SK-N-MC (cell line): ENCODE results near the gene MED6.

ENCODE experiments used
- DNase-seq: peaks from one replicate; pipeline ENCODE4 v3.0.0-alpha.2; 2011; ENCODE audit warnings: low read depth, low spot score
- H3K27ac ChIP-seq: fragments of 200-600 bp; sonication (generic); 2 replicates; pipeline ENCODE4 v1.5.1; 2016; ENCODE audit warnings: mixed run types
- H3K36me3 ChIP-seq: fragments of 200-600 bp; sonication (generic); 2 replicates; pipeline ENCODE4 v1.6.1; 2017; ENCODE audit warnings: antibody characterized with exemption, low read length, mixed read lengths; ENCODE audit not compliant: insufficient read depth
- H3K4me3 ChIP-seq: fragments of 200-600 bp; sonication (generic); 2 replicates; pipeline ENCODE4 v1.5.1; 2016
- H3K9ac ChIP-seq: fragments of 200-600 bp; sonication (generic); 2 replicates; pipeline ENCODE4 v1.8.0; 2017; ENCODE audit warnings: mixed run types, mixed read lengths; ENCODE audit not compliant: insufficient read length
- H3K9me3 ChIP-seq: fragments of 200-600 bp; sonication (generic); 2 replicates; pipeline ENCODE4 v1.6.1; 2017; ENCODE audit warnings: low read depth, mild to moderate bottlenecking, antibody characterized with exemption, low read length, moderate library complexity, mixed read lengths
- EZH2 ChIP-seq: fragments of 200-600 bp; sonication (generic); IDR thresholded peaks from one replicate; pipeline ENCODE4 v1.6.1; 2017; ENCODE audit warnings: antibody characterized with exemption
- FOXP2 ChIP-seq: optimal IDR thresholded peaks from 2 replicates; pipeline ENCODE3; 2011; ENCODE audit warnings: mild to moderate bottlenecking, moderate library complexity; ENCODE audit not compliant: insufficient read depth; ENCODE audit errors: extremely low read length, control extremely low read depth
- POLR2AphosphoS5 ChIP-seq: IDR thresholded peaks from 2 replicates; pipeline ENCODE4 v1.6.1; 2012; ENCODE audit warnings: mild to moderate bottlenecking, low read depth, low read length, borderline replicate concordance

The MED6 gene

DNA sequence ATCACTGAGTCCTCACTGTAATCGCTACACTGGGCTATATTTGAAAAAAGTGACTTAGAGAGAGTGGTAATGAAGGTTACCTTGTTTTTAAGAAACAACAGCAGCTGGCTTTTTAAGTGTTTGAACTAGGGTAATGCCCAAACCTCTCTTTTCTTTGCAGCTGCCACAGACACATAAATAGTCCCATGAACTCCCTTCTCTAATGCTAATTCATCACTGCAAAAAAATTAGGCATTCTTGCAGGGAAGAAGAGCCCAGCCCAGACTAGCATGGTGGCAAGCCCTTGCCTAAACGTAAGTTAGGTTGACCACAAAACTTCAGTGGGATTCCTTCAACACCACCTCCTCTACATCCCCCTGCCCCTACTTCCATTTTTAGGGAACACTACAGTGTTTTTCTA lies 17.9 kb upstream of the MED6 start:
- TF ChIP-seq FOXP2 (no peak), EZH2 (no peak), POLR2AphosphoS5 (no peak)
- no peak for DNase-seq
- Histone ChIP-seq H3K9ac (no peak overlapping the region), H3K9me3 (peaks cover 3% of the 10 kb centered on the region; the same call in 1 of the 2 replicates), H3K36me3 (no peaks in the 10 kb centered on the region), H3K27ac (no peak overlapping the region), H3K4me3 (no peak overlapping the region)

DNA sequence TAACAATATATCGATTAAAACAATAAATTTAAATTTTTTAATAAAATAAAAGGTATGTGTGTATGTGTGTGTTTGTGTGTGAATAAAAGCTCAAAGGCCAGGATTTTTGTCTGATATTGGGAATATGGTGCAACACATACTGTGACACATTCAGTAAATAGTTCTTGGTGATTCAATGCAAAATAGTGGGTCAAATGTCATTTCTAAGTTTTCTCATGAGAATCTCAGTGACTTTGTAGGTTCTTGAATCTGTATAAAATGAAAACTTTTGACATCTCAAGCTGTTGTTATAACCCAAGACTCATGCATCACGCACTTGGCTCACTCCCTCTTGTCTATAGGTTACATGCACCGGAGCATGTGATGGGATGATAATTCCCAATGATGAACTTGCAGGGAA lies 16.2 kb upstream of the MED6 start:
- H3K36me3 ChIP-seq = no peaks in the 10 kb centered on the region

DNA sequence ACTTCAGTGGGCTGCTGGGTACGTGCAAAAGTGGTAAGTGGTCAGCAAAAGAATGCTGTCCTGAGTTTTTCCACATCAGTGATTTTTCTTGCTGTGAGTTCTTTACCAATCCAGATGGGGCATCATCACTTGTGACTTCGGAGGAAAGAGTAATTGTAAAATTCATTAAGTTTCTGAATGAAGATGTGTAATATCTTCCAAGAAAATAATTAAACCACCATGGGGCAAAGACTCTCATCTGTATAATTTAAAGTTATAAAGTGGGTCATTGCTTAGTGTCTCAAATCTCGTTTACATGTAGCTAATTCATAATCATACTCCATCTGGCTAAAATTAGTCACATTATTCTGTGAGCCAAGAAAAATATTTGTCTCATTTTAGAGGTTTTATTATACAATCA lies 10.8 kb upstream of the MED6 start:
- TF ChIP-seq POLR2AphosphoS5 = no peak
- TF ChIP-seq EZH2 = no peak
- no peak for TF ChIP-seq FOXP2
- no peak overlapping the region for H3K27ac ChIP-seq
- DNase-seq = no peak

More for the DNA sequence above, 16.2 kb upstream of the MED6 start:
- H3K4me3 ChIP-seq = no peak overlapping the region
- H3K27ac ChIP-seq = no peak overlapping the region
- TF ChIP-seq POLR2AphosphoS5 (no peak), FOXP2 (no peak), EZH2 (no peak)
- no peak for DNase-seq
- H3K9ac ChIP-seq = no peak overlapping the region
- H3K9me3 ChIP-seq = no peaks in the 10 kb centered on the region

DNA sequence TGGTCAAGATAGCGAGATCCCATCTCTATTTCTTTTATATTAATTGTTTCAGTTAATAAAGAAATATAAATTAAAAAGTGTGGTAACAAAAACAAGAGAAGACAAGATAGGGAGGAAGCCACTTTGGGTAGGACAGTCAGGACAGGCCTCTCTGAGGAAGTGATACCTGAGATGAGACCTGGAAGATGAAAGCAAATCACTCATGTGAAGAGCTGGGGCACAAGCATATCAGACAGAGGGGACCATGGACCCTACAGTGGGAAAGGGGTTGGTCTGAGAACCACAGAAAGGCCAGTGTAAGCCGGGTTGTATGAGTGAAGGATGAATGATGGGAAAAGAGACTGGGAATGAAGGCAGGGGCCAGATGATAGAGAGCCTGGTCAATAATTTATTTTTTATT lies 1.8 kb upstream of the MED6 start:
- Histone ChIP-seq H3K27ac (no peak overlapping the region), H3K4me3 (no peak overlapping the region), H3K36me3 (no peaks in the 10 kb centered on the region), H3K9ac (no peak overlapping the region), H3K9me3 (no peaks in the 10 kb centered on the region)
- DNase-seq = no peak
- TF ChIP-seq EZH2 = no peak
- TF ChIP-seq POLR2AphosphoS5 = no peak
- no peak for TF ChIP-seq FOXP2

More for the DNA sequence above, 10.8 kb upstream of the MED6 start:
- Histone ChIP-seq H3K4me3 (no peak overlapping the region), H3K9ac (no peak overlapping the region), H3K36me3 (no peaks in the 10 kb centered on the region), H3K9me3 (no peaks in the 10 kb centered on the region)

DNA sequence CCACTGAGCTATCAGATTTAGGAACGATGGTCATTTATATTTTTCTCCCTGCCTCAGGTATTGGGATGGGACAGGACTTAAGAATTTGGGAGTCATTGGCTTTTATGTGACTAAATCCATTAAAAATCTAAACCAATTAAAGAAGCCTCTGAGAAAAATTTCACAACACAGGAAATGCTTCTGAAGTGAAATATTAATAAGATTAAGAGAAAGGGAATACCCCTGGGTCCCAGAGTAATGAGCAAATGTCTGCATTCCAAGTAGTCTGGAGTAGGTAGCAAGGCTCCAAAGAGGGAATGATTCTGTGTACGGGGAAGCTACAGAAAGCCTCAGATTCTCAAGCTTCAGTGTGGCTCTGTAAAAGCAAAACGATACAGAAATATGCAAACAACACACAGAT lies 707 bp upstream of the MED6 start:
- Histone ChIP-seq H3K9me3 (no peaks in the 10 kb centered on the region), H3K36me3 (peaks cover 4% of the 10 kb centered on the region; the same call in 1 of the 2 replicates), H3K9ac (peak overlapping the region; percentile 78), H3K4me3 (peak overlapping the region; percentile 86), H3K27ac (peak overlapping the region; percentile 96)
- TF ChIP-seq POLR2AphosphoS5 (peak; percentile 20; the same call in 1 of the 2 replicates), EZH2 (no peak)
- DNase-seq = peak; percentile 90

DNA sequence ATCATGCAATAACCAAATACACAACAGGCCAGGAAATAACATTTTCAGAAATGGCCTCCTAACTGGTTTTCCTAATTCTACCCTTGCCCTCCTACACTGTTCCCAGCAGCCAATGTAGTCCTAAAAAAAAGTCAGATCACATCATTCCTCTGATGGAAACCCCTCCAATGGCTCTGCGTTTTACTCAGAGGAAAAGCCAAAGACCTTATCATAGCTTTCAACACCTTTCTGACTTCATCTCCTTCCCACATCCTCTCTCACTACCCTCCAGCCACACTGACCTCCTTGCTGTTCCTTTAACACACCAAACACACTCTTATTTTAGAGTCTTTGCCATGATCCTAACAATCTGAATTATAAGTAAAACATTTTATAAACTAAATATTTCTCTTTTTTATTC lies 1.1 kb downstream of the MED6 start:
- H3K4me3 ChIP-seq = peak overlapping the region; percentile 91
- H3K9me3 ChIP-seq = no peaks in the 10 kb centered on the region
- peak overlapping the region; percentile 94 for H3K9ac ChIP-seq
- H3K27ac ChIP-seq = no peak overlapping the region
- H3K36me3 ChIP-seq = peaks cover 22% of the 10 kb centered on the region; the same call in 1 of the 2 replicates
- no peak for DNase-seq
- no peak for TF ChIP-seq POLR2AphosphoS5
- no peak for TF ChIP-seq EZH2
- no peak for TF ChIP-seq FOXP2

DNA sequence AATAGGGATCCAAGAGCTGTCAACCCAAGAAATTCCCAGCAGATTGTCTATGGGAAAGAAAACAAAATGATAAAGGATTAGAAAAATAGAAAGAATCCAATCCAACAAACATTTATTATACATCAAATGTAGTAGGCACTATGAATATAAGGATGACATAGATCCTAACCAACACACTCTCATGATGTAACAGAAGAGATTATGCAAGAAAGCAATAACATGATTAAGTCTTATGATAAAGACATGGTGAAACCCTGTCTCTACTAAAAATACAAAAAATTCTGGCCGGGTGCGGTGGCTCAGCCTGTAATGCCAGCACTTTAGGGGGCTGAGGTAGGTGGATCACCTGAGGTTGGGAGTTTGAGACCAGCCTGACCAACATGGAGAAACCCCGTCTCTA lies 2.7 kb downstream of the MED6 start:
- Histone ChIP-seq H3K9ac (no peak overlapping the region), H3K36me3 (peaks cover 38% of the 10 kb centered on the region), H3K4me3 (no peak overlapping the region), H3K9me3 (no peaks in the 10 kb centered on the region), H3K27ac (no peak overlapping the region)
- TF ChIP-seq EZH2 (no peak), FOXP2 (no peak)
- no peak for DNase-seq

DNA sequence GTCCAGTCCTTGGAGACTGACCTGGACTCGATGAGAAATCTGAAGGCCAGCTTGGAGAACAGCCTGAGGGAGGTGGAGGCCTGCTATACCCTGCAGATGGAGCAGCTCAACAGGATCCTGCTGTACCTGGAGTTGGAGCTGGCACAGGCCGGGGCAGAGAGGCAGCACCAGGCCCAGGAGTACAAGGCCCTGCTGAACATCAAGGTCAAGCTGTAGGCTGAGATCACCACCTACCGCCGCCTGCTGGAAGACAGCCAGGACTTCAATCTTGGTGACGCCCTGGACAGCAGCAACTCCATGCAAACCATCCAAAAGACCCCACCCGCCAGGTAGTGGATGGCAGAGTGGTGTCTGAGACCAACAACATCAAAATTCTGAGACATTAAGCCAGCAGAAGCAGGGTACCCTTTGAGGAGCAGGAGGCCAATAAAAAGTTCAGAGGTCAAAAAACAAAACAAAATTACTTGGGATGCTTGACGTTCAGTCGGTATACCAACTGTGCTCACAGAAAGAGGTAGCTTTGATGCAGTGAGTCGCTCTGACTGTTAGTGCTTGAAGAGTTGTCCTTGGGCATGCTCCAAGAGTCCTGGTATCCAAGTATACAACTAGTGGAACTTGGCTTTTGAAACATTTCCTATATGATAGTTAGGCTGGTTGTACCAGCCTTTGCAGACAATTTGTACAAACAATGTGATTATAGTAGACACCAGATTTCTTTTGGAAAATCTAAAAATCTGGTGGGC lies 4.8 kb downstream of the MED6 start:
- H3K9ac ChIP-seq = no peak overlapping the region
- no peaks in the 10 kb centered on the region for H3K9me3 ChIP-seq
- H3K27ac ChIP-seq = no peak overlapping the region
- no peak overlapping the region for H3K4me3 ChIP-seq
- DNase-seq = no peak
- peaks cover 58% of the 10 kb centered on the region for H3K36me3 ChIP-seq
- TF ChIP-seq EZH2 (no peak), FOXP2 (no peak), POLR2AphosphoS5 (no peak)

DNA sequence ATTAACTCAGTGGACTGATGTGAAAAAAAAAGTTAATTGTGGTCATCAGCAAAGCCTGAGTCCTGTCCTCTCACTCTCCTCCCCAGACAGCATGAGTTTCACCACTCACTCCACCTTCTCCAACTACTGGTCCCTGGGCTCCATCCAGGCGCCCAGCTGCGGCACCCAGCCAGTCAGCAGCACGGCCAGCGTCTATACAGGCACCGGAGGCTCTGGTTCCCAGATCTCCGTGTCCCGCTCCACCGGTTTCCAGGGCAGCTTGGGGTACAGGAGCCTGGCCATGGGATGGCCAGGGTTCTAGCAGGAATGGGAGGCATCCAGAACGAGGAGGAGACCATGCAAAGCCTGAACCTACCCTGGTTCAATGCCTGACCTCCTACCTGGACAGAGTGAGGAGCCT lies 6.0 kb downstream of the MED6 start:
- Histone ChIP-seq H3K9ac (no peak overlapping the region), H3K9me3 (no peaks in the 10 kb centered on the region), H3K4me3 (no peak overlapping the region), H3K36me3 (peaks cover 68% of the 10 kb centered on the region), H3K27ac (no peak overlapping the region)
- no peak for DNase-seq
- TF ChIP-seq FOXP2 = no peak
- no peak for TF ChIP-seq EZH2
- no peak for TF ChIP-seq POLR2AphosphoS5
